ENCODE data around the gene CAPN15. TPM values are rescaled to one million over a fixed set of nuclear protein-coding genes. Genes with fewer than 3 reads are reported as not detected.

Gene CAPN15
- total RNA-seq, 1 experiment from 2014 or later, result 91.2 TPM

DNA sequence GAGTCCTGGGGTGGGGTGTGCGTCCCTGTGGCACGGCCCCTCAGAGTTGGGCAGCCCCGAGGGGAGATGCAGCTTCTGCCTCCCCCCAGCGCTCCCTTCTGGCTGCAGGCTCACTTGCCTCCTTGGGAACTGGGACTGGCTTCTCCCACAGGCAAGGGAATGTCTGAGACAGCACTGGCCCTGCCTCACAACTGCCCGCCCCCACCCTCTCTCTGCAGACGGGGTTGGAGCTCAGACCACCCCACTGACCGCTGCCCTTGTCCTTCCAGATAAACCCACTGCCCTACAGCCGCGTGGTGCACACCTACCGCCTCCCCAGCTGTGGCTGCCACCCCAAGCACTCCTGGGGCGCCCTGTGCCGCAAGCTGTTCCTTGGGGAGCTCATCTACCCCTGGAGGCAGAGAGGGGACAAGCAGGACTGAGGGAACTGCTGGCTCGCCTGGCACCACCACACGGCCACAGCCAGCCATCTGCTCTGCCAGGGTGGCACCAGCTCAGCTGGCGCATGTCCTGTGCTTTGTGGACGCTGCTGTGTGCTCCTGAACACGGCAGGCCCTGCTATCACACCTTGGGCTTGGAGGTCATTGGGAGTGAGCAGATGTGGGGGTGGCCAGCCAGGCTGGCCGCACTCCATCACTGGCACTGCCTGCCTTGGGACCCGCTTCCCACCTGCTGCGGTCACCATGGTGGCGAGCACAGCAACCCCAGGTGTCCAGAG lies 55.3 kb downstream of the CAPN15 start:
- Histone ChIP-seq H3K4me1 (ENCODE audit: insufficient read depth, low read length, poor library complexity, severe bottlenecking) (peaks cover 25% of the 10 kb centered on the region), H3K9me3 (ENCODE audit: low read depth, low read length, poor library complexity, severe bottlenecking) (no peaks in the 10 kb centered on the region), H3K27ac (ENCODE audit: low read depth, low read length, poor library complexity, severe bottlenecking) (no peak overlapping the region), H3K4me3 (ENCODE audit: low read depth, low read length, poor library complexity, severe bottlenecking) (no peak overlapping the region), H3K27me3 (replicated peaks; ENCODE audit: insufficient read depth, low read depth, low read length, poor library complexity) (no peaks in the 10 kb centered on the region), H3K36me3 (ENCODE audit: insufficient read depth, low read length, poor library complexity, severe bottlenecking) (no peaks in the 10 kb centered on the region)
- intact Hi-C loops (cut with micrococcal nuclease; ENCODE audit: unreplicated experiment), result no loop called here
- TF ChIP-seq EZH2 (IDR thresholded peaks at IDR 0.05; ENCODE audit: borderline replicate concordance, low read depth, low read length, poor library complexity, severe bottlenecking), result no peak
- TF ChIP-seq CTCF (conservative IDR thresholded peaks at IDR 0.05; ENCODE audit: low read depth, low read length), result no peak
- no peak for DNase-seq (ENCODE audit: low spot score)
- POLR2A ChIA-PET (ENCODE audit: low non-redundant PET), result no interaction called here
- BruUV-seq (replicated peaks), result no TSS peak
- CTCF ChIA-PET, result interaction anchor here (0.5 kb wide), 1 partner anchor 16 kb away, joined by 3 read pairs; no protein-coding TSS in a partner anchor

DNA sequence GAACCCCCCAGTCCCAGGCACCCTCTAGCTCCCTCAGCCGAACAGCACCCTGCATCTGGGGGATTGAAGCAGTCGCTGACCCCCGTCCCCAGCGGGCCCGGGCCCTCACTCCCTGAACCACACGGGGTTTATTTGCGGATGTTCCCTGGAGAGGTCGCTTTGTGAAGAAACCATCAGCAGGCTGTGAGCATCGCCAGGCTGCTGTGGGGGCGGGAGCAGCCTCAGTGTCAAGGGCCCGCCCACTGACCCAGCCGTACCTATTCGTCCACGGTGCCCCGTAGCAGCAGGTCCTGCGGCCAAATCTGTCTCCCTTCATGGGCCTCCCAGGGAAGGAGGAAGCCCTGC lies 55.9 kb downstream of the CAPN15 start:
- Histone ChIP-seq H3K9me3 (ENCODE audit: low read depth, low read length, poor library complexity, severe bottlenecking) (no peaks in the 10 kb centered on the region), H3K4me3 (ENCODE audit: low read depth, low read length, poor library complexity, severe bottlenecking) (no peak overlapping the region), H3K27ac (ENCODE audit: low read depth, low read length, poor library complexity, severe bottlenecking) (no peak overlapping the region), H3K27me3 (replicated peaks; ENCODE audit: insufficient read depth, low read depth, low read length, poor library complexity) (no peaks in the 10 kb centered on the region), H3K36me3 (ENCODE audit: insufficient read depth, low read length, poor library complexity, severe bottlenecking) (no peaks in the 10 kb centered on the region), H3K4me1 (ENCODE audit: insufficient read depth, low read length, poor library complexity, severe bottlenecking) (peaks cover 28% of the 10 kb centered on the region)
- TF ChIP-seq EZH2 (IDR thresholded peaks at IDR 0.05; ENCODE audit: borderline replicate concordance, low read depth, low read length, poor library complexity, severe bottlenecking), result no peak
- TF ChIP-seq CTCF (conservative IDR thresholded peaks at IDR 0.05; ENCODE audit: low read depth, low read length), result no peak
- BruUV-seq (replicated peaks), result no TSS peak
- CTCF ChIA-PET, result no interaction called here
- DNase-seq (ENCODE audit: low spot score), result no peak
- POLR2A ChIA-PET (ENCODE audit: low non-redundant PET), result no interaction called here
- intact Hi-C loops (cut with micrococcal nuclease; ENCODE audit: unreplicated experiment), result no loop called here

- Histone ChIP-seq H3K4me3 (ENCODE audit: low read depth, low read length, poor library complexity, severe bottlenecking) (no peak overlapping the region), H3K4me1 (ENCODE audit: insufficient read depth, low read length, poor library complexity, severe bottlenecking) (peaks cover 28% of the 10 kb centered on the region), H3K27me3 (replicated peaks; ENCODE audit: insufficient read depth, low read depth, low read length, poor library complexity) (no peaks in the 10 kb centered on the region), H3K9me3 (ENCODE audit: low read depth, low read length, poor library complexity, severe bottlenecking) (no peaks in the 10 kb centered on the region), H3K36me3 (ENCODE audit: insufficient read depth, low read length, poor library complexity, severe bottlenecking) (no peaks in the 10 kb centered on the region), H3K27ac (ENCODE audit: low read depth, low read length, poor library complexity, severe bottlenecking) (no peak overlapping the region)
- BruUV-seq (replicated peaks), result no TSS peak
- TF ChIP-seq CTCF (conservative IDR thresholded peaks at IDR 0.05; ENCODE audit: low read depth, low read length) (no peak), EZH2 (IDR thresholded peaks at IDR 0.05; ENCODE audit: borderline replicate concordance, low read depth, low read length, poor library complexity, severe bottlenecking) (no peak)
- peak; percentile 37 for DNase-seq (ENCODE audit: low spot score)
- intact Hi-C loops (cut with micrococcal nuclease; ENCODE audit: unreplicated experiment), result no loop called here
- CTCF ChIA-PET, result interaction anchor here (0.9 kb wide), 1 partner anchor 518 kb away, joined by 12 read pairs; no protein-coding TSS in a partner anchor
- POLR2A ChIA-PET (ENCODE audit: low non-redundant PET), result no interaction called here
Measured at GRCh38 chr16:583815-584591, 56.5 kb downstream of the CAPN15 start.

All from A673 (cell line).